GM12891 (cell line): ENCODE results near the gene SPATA22.
A peak's percentile ranks its signal among the peaks of the same experiment; 100 is the strongest.
"Not testable (repeated sequence)": the region's sequence is repeated elsewhere in the genome, so short reads cannot be mapped to it uniquely, and the experiment has no call there.

Experiments used
- DNase-seq: peaks from one replicate; pipeline ENCODE4 v3.0.0; 2011; ENCODE audit warnings: low spot score; ENCODE audit not compliant: insufficient read length
- FAIRE-seq: peaks from 2 replicates; lab custom pipeline; 2011; peaks lifted over from hg19 to GRCh38; lab: Jason Lieb, UNC
- PAX5 ChIP-seq: IDR thresholded peaks from 2 replicates; pipeline ENCODE4 v1.6.1; 2011; ENCODE audit warnings: low read length, moderate library complexity, mild to moderate bottlenecking; ENCODE audit not compliant: insufficient read depth, severe bottlenecking
- POLR2A ChIP-seq: IDR thresholded peaks from 2 replicates; pipeline ENCODE4 v1.6.1; 2011; ENCODE audit warnings: low read depth, low read length, control low read depth
- POLR2AphosphoS5 ChIP-seq: IDR thresholded peaks from 2 replicates; pipeline ENCODE4 v1.6.1; 2011; ENCODE audit warnings: low read depth, low read length, control low read depth
- POU2F2 ChIP-seq: IDR thresholded peaks from 2 replicates; pipeline ENCODE4 v1.6.1; 2011; ENCODE audit warnings: low read depth, mild to moderate bottlenecking, control low read depth, low read length, moderate library complexity
- SPI1 ChIP-seq: IDR thresholded peaks from 2 replicates; pipeline ENCODE4 v1.6.1; 2011; ENCODE audit warnings: low read depth, low read length, control low read depth
- TAF1 ChIP-seq: IDR thresholded peaks from 2 replicates; pipeline ENCODE4 v1.6.1; 2011; ENCODE audit warnings: low read depth, low read length, control low read depth

The SPATA22 gene

DNA sequence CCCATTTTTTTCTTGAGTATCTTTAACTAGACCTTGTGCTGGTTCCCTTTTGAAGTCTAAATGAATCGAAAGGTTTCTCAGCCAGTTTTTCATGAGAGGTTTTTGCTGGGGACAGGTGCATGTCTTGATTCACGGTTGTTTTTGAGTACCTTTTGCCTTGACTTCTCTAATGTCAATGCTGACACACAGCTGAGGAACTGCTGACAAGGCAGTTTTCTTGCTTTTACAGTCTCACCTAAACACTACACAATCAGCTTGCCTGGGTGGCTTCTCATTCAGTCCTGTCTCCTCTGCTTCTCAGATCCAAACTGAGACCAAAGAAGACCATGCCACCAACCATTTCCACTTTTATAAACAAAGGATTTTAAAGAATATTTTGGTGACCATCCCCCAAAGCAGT is 53.4 kb downstream of the SPATA22 start:
- FAIRE-seq, result no peak
- TF ChIP-seq POLR2AphosphoS5 (no peak), TAF1 (no peak), POLR2A (no peak), SPI1 (no peak), POU2F2 (no peak)

DNA sequence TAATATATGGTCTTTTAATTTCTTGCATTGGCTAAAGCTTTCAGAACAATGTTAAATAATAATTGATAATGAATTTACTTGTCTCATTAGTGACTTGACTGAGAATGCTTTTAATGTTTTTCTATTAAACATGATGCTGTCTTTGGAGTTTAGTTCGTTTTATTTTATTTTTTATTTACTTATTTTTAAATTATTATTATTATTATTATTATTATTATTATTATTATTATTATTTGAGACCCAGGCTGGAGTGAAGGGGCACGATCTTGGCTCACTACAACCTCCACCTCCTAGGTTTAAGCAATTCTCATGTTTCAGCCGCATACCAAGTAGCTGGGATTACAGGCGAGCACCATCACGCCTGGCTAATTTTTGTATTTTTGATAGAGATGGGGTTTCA is 56.0 kb downstream of the SPATA22 start:
- TF ChIP-seq POU2F2 (no peak), TAF1 (no peak), POLR2A (no peak), POLR2AphosphoS5 (no peak), PAX5 (no peak), SPI1 (no peak)
- FAIRE-seq (no peak), DNase-seq (no peak)

More for the DNA sequence above, 53.4 kb downstream of the SPATA22 start:
- no peak for DNase-seq

DNA sequence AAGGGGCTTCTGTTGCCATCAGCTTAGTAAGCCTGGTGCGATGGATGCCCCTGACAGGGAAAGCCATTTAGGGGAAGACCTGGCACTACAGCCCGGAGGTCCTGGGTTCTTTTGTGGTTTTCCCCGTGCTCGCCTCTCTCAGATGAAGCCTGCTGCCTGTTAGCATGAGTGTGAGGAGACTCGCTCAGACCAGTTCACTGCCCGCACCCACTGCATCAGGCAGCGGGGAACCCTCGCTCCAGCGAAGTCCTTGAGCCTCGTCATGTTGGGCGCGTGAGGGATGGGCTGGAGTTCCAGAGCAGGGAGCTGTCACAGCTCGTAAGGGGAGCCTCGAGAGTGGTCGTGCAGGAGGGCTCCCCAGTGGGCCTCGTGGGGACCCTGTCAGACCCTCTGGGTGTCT is 59.4 kb downstream of the SPATA22 start:
- FAIRE-seq, DNase-seq: not testable (repeated sequence)

DNA sequence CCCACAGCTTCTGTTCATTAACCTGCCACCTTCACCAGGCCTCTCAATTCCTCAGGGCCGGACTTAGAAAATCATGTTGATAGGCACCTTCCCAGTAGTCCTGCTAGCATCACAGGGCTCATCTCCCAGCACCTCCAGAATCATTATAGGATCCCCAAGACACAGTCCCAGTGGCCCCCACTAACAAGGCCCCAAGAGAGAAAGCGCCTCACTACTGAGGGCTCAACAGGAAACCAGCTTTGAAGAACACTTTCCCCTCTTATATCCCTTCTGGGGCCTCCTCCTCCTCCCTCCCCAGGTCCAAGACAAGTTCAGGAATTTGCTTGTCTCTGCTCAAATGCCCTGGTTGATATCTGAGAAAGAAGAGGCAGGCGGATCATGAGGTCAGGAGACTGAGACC is 60.5 kb downstream of the SPATA22 start, which contains the start of gene OR3A3:
OR3A3 (plus strand) TSS at position 301 of the 400 bp plus-strand sequence.
- TF ChIP-seq POU2F2, result no peak
- no peak for FAIRE-seq
- no peak for DNase-seq

DNA sequence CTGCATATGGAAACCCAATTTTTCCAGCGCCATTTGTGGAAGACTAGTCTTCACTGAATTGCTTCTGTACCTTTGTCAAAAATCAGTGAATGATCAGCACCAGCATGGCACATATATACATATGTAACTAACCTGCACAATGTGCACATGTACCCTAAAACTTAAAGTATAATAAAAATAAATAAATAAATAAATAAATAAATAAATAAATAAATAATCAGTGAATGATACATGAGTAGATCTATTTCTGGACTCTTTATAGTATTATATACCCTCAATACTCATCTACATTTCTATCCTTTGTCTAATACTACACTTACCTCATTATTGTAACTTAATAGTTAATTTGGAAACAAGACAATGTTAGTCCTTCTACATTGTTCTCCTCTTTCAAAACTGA is 67.8 kb downstream of the SPATA22 start:
- not testable (repeated sequence) for FAIRE-seq, DNase-seq

DNA sequence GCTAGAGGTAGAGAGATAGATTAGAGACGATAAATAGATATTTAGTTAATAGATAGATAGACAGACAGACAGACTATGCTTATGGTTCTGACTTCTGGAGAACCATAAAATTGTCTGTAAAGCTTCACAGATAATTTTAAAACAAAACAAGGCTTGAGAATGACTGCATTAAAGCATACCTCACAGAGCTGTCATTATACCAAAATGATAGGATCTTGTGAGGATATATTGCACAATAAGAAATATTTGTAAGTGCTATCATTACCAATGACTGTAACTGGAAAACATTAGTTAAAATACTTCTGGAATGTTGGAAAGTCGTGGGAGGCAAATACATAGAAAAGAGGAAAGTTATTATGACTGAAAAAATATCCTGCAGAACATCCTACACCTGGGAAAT is 69.8 kb downstream of the SPATA22 start:
- TF ChIP-seq SPI1 (no peak), POU2F2 (no peak), PAX5 (no peak), POLR2A (no peak), POLR2AphosphoS5 (no peak)
- no peak for FAIRE-seq
- DNase-seq, result no peak

DNA sequence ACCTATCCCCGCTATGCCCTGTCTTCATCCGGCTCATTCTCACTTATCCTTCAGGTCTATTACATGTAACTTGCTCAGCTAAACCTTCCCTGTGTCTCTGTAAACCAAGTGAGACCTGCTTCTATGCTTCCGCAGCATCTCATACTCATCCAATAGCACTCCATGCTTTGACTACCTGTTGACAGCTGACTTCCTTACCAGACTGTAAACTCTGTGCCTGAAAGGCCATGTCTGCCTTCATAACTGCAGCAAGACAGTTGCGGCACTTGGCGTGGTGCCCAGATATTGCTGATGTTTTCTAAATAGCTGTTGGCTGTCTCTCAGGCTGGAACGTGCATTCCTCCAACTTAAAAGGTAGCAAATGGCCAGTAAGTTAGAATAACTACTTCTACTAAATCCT is 71.6 kb downstream of the SPATA22 start:
- no peak for FAIRE-seq
- TF ChIP-seq POU2F2 (no peak), POLR2AphosphoS5 (no peak), PAX5 (no peak), TAF1 (no peak), SPI1 (no peak)
- no peak for DNase-seq

DNA sequence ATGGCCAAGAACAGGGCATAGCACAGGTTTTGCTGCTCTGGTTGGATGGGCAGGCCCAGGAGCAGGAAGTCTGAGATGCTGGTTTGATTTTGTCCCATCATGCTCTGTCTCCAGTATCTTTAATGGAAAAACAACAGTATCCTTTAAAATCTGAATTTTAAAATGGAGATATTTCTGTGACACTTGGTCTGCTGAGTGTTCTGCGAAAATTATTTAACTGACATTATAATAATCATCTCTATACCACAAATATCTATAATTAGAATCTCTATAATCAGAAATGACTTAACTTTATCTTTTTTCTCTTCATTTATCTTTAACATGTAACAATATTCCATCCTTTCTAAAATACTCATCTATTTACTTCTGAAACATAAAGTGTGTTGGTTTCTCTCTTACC is 73.3 kb downstream of the SPATA22 start, which contains the start of gene OR1E1:
OR1E1 (minus strand) TSS at position 101 of the 400 bp plus-strand sequence; CDS start at position 101, 0 bp downstream.
- TF ChIP-seq POLR2AphosphoS5 (no peak), POLR2A (no peak), SPI1 (no peak), POU2F2 (no peak), PAX5 (no peak), TAF1 (no peak)
- DNase-seq (no peak), FAIRE-seq (no peak)

DNA sequence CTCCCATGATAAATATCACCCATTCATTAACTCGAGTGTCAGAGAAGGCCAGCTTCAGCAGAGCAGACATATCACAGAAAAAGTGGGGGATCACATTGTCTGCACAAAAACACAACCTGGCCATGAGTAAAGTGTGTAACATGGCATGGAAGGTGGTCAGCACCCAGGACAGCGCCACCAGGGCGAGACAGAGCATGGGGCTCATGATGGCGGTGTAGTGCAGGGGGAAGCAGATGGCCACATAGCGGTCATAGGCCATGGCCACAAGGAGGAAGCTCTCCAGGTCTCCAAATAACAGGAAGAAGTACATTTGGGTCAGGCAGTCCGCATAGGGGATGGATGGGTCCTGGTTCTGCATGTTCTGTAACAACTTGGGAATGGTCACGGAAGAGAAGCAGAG is 73.8 kb downstream of the SPATA22 start:
- not testable (repeated sequence) for DNase-seq
- FAIRE-seq, result peak; percentile 72
